ENCODE results near the gene DLX2.

Gene DLX2

DNA sequence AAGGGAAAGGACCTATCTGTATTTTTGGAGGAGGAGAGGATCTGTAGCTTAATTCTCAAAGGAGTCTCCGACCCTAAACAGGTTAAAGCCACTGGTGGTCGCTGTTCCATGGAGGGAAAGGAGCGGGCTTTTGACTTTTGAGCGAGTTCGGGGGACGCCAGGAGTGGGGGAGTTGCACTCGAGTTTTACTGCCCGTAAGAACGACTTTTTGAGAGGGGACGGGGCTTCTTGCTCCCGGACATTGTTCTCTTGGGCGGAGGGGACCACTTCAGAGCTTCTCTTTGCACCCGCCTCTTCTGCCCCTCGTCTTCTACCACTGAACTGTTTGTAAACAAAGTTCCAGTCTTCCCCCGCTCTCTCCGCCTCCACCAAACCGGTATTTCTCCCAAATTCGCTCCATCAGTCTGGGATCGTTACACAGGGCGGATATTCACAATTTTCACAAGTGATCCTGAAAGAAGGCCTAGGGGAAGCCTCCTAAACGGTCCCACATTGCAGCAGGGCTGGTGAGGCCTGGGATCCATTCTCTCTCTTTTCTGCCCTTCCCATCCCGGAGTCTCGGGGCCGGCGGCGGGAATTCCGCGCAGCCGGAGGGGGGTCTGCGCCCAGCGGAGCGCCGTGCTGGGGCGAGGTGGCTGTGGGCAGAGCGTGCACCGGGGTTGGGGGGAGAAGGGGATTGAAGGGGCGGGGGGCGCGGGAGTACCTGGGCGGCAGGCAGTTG, 6.6 kb downstream of the DLX2 start:
- DNase-seq: no peak
- intact Hi-C loops (cut with DNase I): no loop called here

DNA sequence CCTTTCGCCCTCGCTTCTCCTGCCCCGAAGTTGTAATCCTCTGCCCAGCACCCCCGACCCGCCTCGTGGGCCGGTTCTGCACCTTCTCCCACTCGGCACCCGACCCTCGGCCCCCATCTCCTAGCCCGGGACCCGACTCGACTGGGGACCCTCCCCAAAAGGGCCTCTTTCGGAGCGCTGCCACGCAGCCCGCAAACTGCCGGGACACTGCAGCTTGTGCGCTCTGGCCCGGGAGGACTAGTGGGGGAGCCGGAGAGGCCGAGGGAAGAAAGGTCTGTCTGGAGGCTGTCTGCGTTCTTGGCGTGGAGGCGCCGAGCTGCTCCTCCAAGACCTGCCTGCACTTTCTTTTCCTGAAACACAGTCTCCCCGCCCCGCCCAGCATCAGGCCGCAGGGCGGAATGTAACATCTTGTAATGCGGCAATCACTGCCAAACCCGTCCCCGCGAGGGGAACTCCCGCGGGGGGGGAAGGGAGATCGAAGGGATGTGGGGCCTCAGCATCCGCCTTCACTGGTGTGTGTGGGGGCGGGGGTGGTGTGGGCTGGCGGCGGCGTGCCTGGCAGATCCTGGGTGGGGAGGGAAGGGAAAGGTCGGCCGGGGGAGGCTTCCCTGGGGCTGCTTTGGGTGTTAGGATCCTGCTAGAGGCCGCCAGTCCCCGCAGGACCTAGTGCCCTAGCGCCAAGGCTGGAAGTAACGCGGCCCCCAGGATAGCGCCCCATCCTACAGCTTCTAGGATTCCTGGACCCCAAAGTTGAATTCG, 7.4 kb downstream of the DLX2 start:
- DNase-seq: peak in 2 of 10 donors; percentile 75 to 86
- intact Hi-C loops (cut with DNase I): no loop called here

DNA sequence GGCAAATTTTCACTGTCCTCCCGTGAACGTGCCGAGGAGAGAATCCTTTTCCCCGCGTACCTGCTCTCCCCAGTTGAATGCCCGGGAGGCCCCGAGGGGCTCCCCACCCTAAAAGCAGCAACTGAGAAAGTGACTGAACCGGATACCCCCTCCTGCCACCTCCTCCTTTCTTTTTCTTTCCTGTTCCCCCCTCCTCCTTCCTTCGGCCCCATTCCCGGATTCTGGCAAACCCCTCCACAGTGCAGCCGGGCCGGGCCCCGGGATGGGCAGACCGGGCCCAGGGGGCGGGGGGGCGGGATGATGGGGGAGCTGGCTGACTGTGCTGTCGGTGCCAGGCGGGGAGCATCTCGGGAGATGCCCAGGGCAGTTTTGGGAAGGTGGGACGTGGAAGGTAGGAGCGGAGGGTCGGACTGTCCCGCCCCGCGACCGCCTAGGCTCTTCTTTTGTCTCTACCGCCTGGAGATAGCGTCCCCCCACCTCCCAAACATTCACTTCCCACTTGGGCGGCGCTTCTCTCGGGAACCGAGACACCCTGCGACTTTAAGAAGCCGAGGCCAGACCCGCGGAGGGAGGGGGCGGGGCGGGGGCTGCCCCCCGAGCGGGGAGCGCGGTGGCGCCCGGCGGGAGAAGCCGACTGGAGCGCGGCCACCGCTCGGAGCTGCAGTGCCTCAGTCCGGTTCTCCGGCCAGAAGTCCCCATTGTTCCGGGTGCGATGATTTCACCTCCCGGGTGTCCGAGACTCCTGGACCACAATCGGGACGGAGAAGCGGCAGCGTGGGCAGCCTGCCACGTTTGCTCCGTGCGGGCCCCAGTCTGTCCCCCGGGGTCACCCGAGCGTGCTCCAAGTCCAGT, 8.2 kb downstream of the DLX2 start:
- intact Hi-C loops (cut with DNase I): no loop called here
- no peak for DNase-seq

DNA sequence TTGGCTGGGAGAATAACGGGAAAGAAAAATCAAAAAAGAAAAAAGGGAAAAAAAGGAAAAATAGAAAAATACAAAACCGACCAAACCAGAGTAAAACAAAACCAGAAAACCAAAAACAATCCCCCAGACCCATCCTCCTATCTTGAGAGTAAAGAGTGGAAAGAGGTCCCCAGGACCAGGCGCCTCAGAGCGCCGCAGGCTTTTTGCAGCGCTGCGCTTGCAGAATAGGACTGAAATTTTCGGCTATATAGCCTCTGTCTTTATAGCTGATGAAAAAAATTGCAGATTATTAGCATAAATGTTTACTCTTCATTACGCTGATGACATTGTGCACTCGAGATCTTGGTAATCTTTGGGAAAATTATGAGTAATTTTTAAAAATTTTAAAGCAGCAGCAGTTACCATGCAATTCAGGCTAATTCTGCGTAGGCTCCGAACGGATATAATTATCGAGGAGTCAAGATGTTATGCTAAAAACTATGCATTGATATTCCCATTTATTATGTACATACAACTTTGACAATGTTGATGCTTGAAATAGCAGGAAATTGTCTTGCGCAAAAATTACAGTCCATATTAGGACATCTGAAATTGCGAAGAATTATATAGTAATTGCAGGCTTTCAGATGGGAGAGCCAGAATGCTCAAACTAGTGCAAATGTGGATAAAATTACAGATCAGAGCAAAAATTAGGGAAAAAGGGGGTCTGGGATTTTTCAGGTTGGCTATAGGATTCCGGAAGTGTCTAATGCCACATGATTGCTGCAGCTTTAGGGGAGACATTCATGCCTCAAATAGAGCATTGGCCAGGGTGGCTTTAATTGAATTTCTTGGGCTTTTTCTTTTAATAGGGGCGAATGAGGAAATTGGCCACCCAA, 9.0 kb downstream of the DLX2 start:
- no peak for DNase-seq
- intact Hi-C loops (cut with DNase I): no loop called here

DNA sequence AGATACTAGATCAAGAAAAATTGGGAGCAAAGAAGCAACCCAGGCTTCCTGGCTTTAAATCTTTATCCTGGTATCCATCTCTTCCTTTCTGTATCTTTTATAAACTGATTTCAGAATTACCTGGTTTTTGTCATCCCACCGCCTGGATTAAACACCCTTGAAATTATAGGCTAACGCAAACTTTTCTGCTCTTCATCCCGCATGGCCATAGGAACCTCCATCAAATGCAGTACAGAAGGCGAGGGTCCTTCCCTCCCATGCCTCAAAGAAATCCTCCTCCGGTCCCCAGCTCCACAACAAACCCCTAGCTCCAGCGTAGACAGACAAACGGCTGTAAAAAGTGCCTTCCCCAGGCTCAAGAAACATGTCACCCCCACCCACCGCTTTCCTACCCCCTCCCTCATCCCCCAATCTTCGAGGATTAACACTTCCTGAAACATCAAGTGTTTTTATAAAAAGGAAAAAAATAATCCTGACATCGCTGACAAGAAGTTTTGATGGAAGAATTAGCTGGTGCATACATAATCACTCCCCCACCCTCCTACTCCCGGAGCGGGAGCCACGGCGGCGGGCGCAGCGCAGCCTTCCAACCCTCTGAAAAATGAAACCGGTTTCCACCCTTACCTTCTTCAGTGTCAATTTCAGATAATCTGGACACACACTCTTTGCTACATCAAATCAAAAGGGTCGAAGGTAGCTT, 9.8 kb downstream of the DLX2 start:
- peak in 1 of 10 donors; percentile 41 for DNase-seq
- intact Hi-C loops (cut with DNase I): no loop called here

DNA sequence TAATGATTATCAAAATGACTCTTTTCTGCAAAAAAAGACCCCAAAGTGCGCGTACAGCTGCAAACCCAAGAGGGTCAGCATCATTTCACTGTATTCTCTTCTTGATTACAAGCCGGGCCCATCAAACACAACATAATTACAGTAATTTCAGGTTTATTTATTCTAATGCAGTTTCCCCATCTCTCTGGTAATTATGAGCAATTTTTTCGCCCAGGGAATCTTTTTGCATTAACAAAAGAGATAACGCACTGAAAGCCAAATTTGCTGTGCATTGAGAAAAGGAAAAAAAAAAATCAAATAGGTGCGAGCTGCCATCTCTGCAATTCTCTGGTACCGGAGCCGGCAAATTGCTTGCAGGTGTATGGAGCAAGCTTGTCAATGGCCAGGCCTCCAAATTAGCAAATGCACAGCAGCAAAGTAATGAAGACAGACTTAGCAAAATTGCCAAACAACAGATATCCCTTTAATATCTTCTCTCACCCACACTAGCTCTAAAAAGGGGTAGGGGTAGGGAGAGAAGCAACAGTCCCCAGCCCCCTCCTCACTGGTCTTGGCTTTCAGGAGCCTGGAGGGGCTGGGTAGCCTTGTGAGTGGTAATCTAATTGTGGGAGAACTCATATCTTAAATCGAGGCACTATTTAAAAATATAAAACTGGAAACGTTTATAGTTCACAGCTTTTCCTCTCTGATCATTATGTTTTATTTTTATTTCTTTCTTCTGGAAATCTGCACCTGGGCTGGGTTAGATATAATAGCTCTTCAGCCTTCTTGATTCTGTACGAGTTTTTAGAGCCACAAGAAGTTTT, 10.7 kb downstream of the DLX2 start:
- peak in 1 of 10 donors; percentile 83 for DNase-seq
- intact Hi-C loops (cut with DNase I): no loop called here

DNA sequence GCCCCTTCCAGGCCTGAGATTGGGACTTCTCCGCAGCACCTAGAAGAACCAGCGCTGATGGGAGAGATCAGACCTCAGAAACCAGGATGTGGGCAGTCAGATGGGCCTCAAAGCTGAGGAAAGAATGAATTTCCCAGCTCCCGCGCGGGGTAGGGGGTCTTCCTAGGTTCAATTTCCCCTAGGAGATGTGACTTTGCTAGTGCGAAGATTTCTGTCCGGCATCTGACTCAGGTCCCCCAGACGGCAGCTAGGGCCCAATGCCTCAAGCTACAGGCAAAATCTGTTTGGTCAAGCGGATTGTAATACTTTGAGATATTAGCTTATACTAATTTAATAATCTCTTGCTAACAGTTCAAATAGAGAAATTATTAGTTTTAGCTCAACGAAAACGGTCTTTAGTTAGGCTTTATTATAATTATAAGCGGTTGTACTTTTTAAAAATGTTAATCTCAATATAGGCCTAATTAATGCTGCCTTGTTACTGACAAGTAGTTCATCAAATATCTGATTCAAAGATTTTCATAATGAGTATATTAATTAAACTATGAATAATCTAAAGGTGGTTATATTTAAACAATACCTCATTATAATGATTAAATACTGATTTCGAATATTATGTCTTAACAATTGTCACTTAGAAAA, 11.6 kb downstream of the DLX2 start:
- intact Hi-C loops (cut with DNase I): no loop called here
- DNase-seq: peak in 1 of 10 donors; percentile 54

DNA sequence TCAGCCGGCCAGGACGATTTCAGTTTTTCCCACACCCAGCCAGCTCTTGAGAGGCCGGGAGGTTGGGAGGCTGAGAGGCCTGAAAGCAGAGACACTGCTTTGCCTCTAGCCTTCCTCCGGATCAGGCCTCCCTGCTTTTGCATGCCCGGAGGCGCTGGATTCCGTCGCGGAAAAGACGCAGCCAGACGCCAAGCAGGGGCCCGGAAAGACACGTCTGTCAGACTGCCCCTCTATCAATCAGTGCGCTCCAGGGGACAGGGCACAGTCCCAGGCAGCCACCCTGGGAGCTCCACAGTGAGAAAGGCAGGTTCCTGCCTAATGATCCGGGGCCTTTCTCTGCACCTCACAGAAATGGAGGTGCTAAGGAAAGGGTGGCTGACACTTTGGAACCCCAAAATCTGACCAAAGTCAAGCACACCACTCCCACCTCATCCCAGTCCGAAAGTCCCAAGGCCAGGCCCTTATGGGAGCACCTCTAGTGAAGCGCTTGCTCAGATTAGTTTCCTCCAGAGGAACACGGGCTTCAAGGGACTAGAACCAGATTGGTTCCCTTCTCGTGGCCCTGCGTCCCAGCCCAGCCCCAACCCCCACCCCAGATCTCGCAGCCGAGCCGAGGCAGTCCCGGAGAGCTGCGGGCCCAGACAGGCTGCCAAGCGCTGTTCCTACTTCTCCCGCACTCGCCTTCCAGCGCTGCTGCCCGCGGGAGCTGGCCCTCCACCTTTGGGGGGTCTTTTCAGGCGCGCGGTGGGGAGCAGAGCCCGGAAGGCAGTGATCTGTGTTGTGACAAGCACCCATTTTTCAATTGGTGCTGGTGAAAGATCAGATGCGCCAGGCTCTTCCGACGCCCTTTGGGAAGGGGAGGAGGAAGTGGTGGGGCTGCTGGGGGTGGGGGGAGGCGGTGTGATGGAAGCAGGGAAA, 12.4 kb downstream of the DLX2 start:
- intact Hi-C loops (cut with DNase I): no loop called here
- peak in 1 of 10 donors; percentile 82 for DNase-seq

DNA sequence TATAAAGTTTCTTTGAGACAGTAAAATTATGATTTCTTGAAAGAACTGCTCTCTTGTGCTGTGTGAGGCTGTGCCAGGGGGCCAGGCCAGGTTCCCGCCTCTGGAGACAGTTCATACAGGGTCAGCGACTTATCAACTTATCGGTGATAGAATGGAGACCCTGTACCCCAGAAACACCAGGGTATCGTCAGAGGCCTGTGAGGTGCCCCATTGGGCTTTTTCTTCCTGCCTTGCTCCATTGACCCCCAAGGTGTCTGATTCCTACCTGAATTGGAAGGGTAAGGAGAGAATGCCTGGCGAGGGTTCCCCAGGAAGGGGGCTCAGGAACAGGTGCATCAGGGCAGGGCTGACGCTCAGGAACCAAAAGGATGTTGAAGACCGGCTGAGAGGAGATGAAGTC, 13.1 kb downstream of the DLX2 start:
- peak in 1 of 10 donors; percentile 64 for DNase-seq
- intact Hi-C loops (cut with DNase I): no loop called here

DNA sequence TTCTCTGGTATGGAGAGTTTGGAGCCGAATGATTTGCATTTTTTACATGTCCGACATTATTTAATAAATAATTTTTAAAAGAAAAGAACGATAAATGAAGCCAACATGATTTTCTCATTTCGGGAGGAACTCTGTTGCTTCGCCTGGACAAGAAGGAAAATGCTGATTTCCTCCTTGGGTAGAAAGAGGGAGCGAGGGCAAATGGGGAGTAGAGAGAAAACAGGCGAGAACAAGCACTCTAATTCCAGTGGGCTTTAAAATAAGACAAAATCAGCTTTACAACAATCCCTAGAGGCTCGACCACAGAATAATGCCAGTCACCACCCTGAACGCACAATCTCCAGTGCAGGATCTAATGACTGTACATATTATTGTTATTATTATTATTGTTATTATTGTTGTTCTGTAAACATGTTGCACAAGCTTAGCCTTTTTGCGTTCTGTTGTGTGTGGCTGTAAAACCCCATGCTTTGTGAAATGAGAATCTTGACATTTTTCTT, 13.6 kb downstream of the DLX2 start:
- DNase-seq: no peak
- intact Hi-C loops (cut with DNase I): no loop called here

DNA sequence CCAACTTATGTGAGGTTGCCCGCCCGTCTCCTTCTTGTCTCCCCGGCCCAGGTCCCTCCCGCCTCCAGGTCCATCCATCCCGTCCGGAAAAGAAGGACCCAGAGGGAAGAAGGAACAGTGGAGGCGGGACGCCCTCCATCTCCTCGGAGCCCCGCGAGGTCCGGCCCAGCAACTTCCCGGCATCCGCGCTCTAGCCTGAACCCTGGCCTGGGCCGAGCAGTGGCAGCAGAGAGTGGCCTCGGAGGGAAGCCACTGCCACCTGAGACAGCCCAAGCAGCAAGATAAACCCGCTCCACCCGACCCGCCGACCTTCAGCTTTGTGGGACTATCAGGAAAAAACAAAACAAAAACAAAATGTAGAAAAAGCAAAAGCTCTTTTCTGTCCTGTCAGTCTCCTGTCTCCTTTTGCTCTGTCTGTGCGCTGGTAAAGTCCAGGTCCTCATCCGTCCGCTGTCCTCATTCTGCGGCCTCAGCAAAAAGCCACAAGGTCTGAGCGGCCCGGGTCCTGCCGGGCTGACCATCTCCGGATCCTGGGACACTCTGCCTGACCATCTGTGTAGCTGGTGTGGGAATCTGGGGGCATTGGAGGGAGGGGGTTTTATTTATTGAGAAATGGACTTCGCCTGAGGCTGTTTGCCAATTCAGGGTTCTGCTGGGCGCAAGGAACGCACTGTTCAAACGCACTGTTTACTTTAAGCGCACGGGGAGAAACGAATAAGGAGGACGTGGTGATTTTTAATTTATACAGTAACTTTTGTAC, 14.3 kb downstream of the DLX2 start:
- DNase-seq: peak in 3 of 10 donors; percentile 52 to 84 (median 70)
- intact Hi-C loops (cut with DNase I): no loop called here

DNA sequence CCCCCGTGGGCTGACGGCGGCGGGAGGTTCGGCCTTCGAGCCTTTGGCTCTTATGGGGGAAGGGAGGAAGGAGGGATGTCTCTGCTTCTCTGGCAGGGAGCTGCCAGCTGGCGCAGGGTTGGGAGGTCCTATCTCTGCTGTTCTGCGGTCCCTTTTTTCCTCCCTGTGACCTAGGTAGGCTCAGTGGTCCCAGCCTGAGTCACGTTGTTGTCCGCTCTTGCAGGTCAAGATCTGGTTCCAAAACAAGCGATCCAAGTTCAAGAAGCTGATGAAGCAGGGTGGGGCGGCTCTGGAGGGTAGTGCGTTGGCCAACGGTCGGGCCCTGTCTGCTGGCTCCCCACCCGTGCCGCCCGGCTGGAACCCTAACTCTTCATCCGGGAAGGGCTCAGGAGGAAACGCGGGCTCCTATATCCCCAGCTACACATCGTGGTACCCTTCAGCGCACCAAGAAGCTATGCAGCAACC, 14.9 kb downstream of the DLX2 start:
- intact Hi-C loops (cut with DNase I): no loop called here
- DNase-seq: peak in 3 of 10 donors; percentile 52 to 77 (median 76)

DNA sequence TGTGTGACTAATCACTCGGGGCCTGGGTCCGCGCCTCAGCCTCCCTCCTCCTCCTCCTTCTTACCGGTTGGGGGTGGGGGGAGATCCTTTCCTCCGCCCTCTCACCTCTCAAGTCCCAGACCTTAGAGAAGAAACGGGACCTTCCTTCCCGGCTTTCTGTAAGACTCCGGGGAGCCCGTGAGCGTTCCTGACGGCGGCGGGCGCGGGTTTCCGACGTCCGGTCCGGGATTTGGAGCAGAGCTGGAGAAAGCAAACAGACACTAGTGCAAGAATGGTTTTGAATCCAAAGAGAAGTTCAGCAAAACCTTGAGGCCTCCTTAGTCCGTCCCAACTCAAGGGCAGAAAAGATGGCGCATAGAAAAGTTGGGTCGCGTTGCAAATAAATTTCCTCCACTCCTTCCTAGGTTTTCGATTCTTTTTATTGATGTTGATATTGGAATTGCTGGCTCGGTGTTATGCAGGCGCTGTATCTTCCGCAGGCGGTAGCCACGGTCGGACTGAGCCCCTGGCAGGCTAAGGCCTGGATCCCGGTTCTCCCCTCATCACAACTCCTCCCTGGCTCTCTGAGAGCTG, 15.4 kb downstream of the DLX2 start:
- intact Hi-C loops (cut with DNase I): no loop called here
- peak in 2 of 10 donors; percentile 49 to 60 for DNase-seq

DNA sequence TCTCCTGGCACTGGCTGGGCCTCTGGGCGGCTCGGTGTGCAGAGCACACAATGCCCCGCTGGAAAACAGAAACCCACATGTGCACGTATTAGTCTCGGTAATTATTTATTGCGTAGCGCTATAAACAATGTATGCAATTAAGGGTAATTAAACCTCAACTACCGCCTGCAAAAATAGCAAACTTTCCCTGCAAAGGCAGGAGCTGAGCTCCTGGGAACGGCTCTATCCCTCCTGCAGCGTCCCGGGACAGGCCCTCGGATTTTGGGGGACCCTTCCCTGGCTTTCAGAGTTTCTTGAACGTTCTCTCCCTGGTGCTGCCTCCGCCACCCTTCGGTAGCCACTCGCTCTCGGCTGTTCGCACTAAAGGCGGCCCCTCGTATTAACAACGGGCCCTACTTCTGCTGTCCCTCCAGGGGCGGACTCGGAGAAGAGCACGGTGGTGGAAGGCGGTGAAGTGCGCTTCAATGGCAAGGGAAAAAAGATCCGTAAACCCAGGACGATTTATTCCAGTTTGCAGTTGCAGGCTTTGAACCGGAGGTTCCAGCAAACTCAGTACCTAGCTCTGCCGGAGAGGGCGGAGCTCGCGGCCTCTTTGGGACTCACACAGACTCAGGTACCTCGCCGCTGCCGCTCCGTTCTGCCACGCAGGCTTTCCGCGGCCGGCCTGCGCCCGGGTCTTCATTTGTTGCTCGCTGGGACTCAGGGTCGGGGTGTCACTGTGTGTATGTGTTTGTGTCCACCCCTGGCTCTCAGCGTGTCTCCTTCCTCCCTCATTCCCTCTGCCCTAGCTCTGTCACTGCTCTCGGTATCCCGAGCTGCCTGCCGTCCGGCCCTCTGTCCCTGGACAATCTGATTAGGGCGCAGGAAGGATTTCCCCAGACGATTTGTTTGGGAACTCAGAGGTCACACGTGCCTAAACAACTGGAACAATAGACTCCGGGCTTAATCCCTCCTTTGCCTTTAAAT, 16.2 kb downstream of the DLX2 start:
- intact Hi-C loops (cut with DNase I): no loop called here
- peak in 3 of 10 donors; percentile 67 to 80 (median 73) for DNase-seq
